Activated B cell treated with CpG ODN at 0.5 μM for 24 hours (primary cell): ENCODE measurements around the gene LEFTY2. TPM values are rescaled to one million over a fixed set of nuclear protein-coding genes. Genes with fewer than 3 reads are reported as not detected.
A peak's percentile ranks its signal among the peaks of the same experiment; 100 is the strongest.

Source experiments
- ATAC-seq: fragments of 200-7000 bp; cut with Tn5 transposase; one replicate; pipeline ENCODE4 v1.10.0; 2021; ENCODE audit warnings: low read depth, mild to moderate bottlenecking, moderate library complexity
- CTCF ChIA-PET: fragments of 350-600 bp; sonication (Branson Sonifier 250); formaldehyde crosslinking; loops from one replicate; lab custom pipeline; 2021; ENCODE audit warnings: antibody characterized with exemption; lab: Charles Lee
- POLR2A ChIA-PET: fragments of 350-600 bp; sonication (Branson Sonifier 250); formaldehyde crosslinking; loops from one replicate; lab custom pipeline; 2021; ENCODE audit warnings: antibody characterized with exemption; lab: Charles Lee
- DNase-seq: peaks from one replicate; pipeline ENCODE4 v3.0.0; 2022
- H3K27ac Mint-ChIP-seq: one replicate; pipeline ENCODE4 v1.8.0; 2020; ENCODE audit warnings: mixed read lengths
- H3K27me3 Mint-ChIP-seq: one replicate; pipeline ENCODE4 v1.8.0; 2021; ENCODE audit warnings: mixed read lengths
- H3K36me3 Mint-ChIP-seq: one replicate; pipeline ENCODE4 v1.8.0; 2021; ENCODE audit warnings: low read depth, mixed read lengths
- H3K4me1 Mint-ChIP-seq: one replicate; pipeline ENCODE4 v1.8.0; 2021; ENCODE audit warnings: mixed read lengths
- H3K4me3 Mint-ChIP-seq: one replicate; pipeline ENCODE4 v1.8.0; 2020; ENCODE audit warnings: mild to moderate bottlenecking, mixed read lengths
- H3K9me3 Mint-ChIP-seq: one replicate; pipeline ENCODE4 v1.8.0; 2020; ENCODE audit warnings: mixed read lengths
- CTCF ChIP-seq: fragments of 200-600 bp; IDR thresholded peaks from one replicate; pipeline ENCODE4 v1.8.0; 2022; ENCODE audit warnings: antibody characterized with exemption, mild to moderate bottlenecking
- intact Hi-C: fragments of 100-400 bp; cut with micrococcal nuclease; formaldehyde crosslinking; loops from one replicate; pipeline ENCODE4 v1.15.1; 2024
- total RNA-seq: library from RNA; stranded (reverse); gene quantifications from 2 replicates; pipeline ENCODE4 v1.2.3, GENCODE V29; 2022

The LEFTY2 gene
- total RNA-seq, 1 donor from 2014 or later = not detected

DNA sequence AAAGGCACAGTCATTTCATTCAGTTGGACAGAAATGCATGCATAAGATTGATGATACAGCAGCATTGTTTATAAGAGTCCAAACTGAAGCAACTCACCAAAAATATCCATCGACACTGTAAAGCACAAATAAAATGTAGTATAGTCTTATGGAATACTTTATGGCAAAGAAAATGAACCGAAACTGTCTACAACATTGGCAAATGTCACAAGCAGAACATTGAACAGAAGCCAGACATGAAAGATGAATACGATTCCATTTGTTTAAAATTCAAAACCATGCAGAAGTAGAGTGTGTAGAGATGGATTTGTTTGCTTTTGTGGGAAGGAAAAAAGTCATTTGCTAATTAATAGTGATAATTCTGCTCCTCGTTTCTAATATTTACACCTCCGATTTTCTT is 44.5 kb downstream of the LEFTY2 start:
- H3K4me1 Mint-ChIP-seq = peaks cover 37% of the 10 kb centered on the region
- ATAC-seq = no peak
- H3K4me3 Mint-ChIP-seq = peak overlapping the region; percentile 48
- CTCF ChIA-PET = interaction anchor here (1.0 to 2.2 kb wide), 5 partner anchors 14 to 422 kb away, joined by 3 to 10 read pairs (median 5); partner anchors contain the start of genes SRP9 and TMEM63A
- H3K9me3 Mint-ChIP-seq = no peaks in the 10 kb centered on the region
- no peak for TF ChIP-seq CTCF
- no peak for DNase-seq
- no peaks in the 10 kb centered on the region for H3K36me3 Mint-ChIP-seq
- intact Hi-C loops = no loop called here
- POLR2A ChIA-PET = interaction anchor here (0.6 to 7.5 kb wide), 9 partner anchors 12 to 429 kb away, joined by 3 to 93 read pairs (median 9); partner anchors contain the start of genes PYCR2, SDE2, SRP9 and TMEM63A
- H3K27ac Mint-ChIP-seq = peak overlapping the region; percentile 95
- H3K27me3 Mint-ChIP-seq = no peaks in the 10 kb centered on the region

DNA sequence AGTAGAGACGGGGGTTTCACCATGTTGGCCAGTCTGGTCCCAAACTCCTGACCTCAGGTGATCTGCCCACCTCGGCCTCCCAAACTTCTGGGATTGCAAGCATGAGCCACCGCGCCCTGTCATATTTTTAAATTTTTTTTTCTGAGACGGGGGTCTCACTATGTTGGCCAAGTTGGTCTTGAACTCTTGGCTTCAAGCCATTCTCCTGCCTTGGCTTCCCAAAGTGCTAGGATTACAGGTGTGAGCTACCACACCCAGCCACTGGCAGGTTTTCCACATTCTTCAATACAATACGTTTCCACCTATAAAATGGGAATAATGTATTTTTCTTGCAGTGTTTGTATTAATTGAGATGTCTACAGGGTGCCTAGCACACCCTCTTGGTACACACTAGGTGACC is 48.7 kb downstream of the LEFTY2 start:
- POLR2A ChIA-PET = interaction anchor here (0.6 to 7.5 kb wide), 4 partner anchors 10 to 1101 kb away, joined by 3 to 93 read pairs (median 4); partner anchors contain the start of gene TMEM63A
- CTCF ChIA-PET = no interaction called here
- no peak for TF ChIP-seq CTCF
- ATAC-seq = no peak
- no peak for DNase-seq
- Mint-ChIP-seq H3K27me3 (peaks cover 3% of the 10 kb centered on the region), H3K36me3 (no peaks in the 10 kb centered on the region), H3K4me1 (peaks cover 19% of the 10 kb centered on the region), H3K27ac (no peak overlapping the region), H3K9me3 (no peaks in the 10 kb centered on the region), H3K4me3 (no peak overlapping the region)
- intact Hi-C loops = no loop called here

DNA sequence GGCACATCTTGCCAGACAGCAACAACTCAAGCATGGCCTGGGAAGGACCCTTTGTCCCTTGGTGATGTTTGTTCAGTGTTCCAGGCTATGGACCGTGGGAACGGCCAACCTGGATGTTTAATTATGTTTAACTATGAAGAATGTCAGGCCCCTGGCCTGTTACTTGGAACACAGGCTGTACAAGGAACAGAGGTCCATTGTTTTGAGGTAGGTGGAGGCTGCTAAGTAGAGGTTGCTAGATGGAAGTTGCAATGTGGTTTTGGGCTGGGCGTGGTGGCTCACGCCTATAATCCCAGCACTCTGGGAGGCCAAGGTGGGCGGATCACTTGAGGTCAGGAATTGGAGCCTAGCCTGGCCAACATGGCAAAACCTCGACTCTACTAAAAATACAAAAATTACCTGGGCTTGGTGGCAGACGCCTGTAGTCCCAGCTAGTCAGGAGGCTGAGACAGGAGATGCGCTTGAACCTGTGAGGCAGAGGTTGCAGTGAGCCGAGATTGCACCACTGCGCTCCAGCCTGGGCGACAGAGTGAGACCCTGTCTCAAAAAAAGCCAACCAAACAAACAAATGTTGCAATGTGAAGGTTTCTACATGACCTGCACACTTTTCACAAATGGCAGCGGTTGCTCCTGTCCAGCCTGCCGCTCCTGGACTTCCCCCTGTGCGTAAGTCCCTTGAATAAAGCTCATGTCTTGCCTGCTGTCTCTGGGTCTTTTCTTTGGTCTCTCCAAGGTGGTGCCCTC is 49.6 kb downstream of the LEFTY2 start:
- ChIA-PET POLR2A (interaction anchor here (0.6 to 7.5 kb wide), 3 partner anchors 9 to 22 kb away, joined by 3 to 93 read pairs (median 4); partner anchors contain the start of gene TMEM63A), CTCF (no interaction called here)
- Mint-ChIP-seq H3K36me3 (no peaks in the 10 kb centered on the region), H3K4me1 (peaks cover 10% of the 10 kb centered on the region), H3K27ac (no peak overlapping the region), H3K27me3 (peaks cover 3% of the 10 kb centered on the region), H3K9me3 (no peaks in the 10 kb centered on the region), H3K4me3 (no peak overlapping the region)
- DNase-seq (no peak), ATAC-seq (no peak)
- intact Hi-C loops = no loop called here
- TF ChIP-seq CTCF = no peak

GRCh38 chr1:225890346-225891228 is 50.4 kb downstream of the LEFTY2 start:
- Mint-ChIP-seq H3K4me1 (peaks cover 3% of the 10 kb centered on the region), H3K9me3 (no peaks in the 10 kb centered on the region), H3K27ac (no peak overlapping the region), H3K4me3 (no peak overlapping the region), H3K36me3 (no peaks in the 10 kb centered on the region), H3K27me3 (peaks cover 3% of the 10 kb centered on the region)
- POLR2A ChIA-PET = no interaction called here
- no peak for ATAC-seq
- DNase-seq = no peak
- intact Hi-C loops = no loop called here
- TF ChIP-seq CTCF = no peak
- CTCF ChIA-PET = no interaction called here

GRCh38 chr1:225889743-225890142 is 51.3 kb downstream of the LEFTY2 start:
- H3K27ac Mint-ChIP-seq = no peak overlapping the region
- H3K27me3 Mint-ChIP-seq = peaks cover 3% of the 10 kb centered on the region
- ATAC-seq (no peak), DNase-seq (no peak)
- H3K4me1 Mint-ChIP-seq = peaks cover 3% of the 10 kb centered on the region
- no peak overlapping the region for H3K4me3 Mint-ChIP-seq
- no peak for TF ChIP-seq CTCF
- H3K9me3 Mint-ChIP-seq = no peaks in the 10 kb centered on the region
- ChIA-PET POLR2A (no interaction called here), CTCF (no interaction called here)
- H3K36me3 Mint-ChIP-seq = no peaks in the 10 kb centered on the region
- intact Hi-C loops = no loop called here
